AG09319 (cell line): Measurements from ENCODE around the gene DPYD.

ENCODE experiments used
- DNase-seq: peaks from one replicate; pipeline ENCODE4 v3.0.0-alpha.2; 2010; ENCODE audit warnings: low read depth; ENCODE audit errors: extremely low read depth
- CTCF ChIP-seq: IDR thresholded peaks from 2 replicates; pipeline ENCODE4 v1.5.1; 2011; ENCODE audit warnings: low read depth, mild to moderate bottlenecking, inconsistent platforms, low read length, moderate library complexity

Gene DPYD

GRCh38 chr1:97379387-97380075 lies 541.3 kb downstream of the DPYD start:
- TF ChIP-seq CTCF, result no peak
- no peak for DNase-seq

GRCh38 chr1:97378596-97378995 lies 542.2 kb downstream of the DPYD start:
- no peak for TF ChIP-seq CTCF
- DNase-seq, result no peak

GRCh38 chr1:97377432-97378034 lies 543.3 kb downstream of the DPYD start:
- TF ChIP-seq CTCF, result no peak
- DNase-seq, result no peak

- no peak for DNase-seq
- TF ChIP-seq CTCF, result no peak
Measured at GRCh38 chr1:97373000-97373399, 547.8 kb downstream of the DPYD start.

- no peak for TF ChIP-seq CTCF
- DNase-seq, result no peak
Measured at GRCh38 chr1:97372531-97372930, 548.3 kb downstream of the DPYD start.

GRCh38 chr1:97368296-97368695 lies 552.5 kb downstream of the DPYD start:
- no peak for DNase-seq
- TF ChIP-seq CTCF, result no peak

- no peak for DNase-seq
- TF ChIP-seq CTCF, result no peak
Measured at GRCh38 chr1:97366984-97367383, 553.9 kb downstream of the DPYD start.
